ENCODE data around the gene NRGN. TPM values are rescaled to one million over a fixed set of nuclear protein-coding genes. Genes with fewer than 3 reads are reported as not detected.

Gene NRGN
- total and polyA plus RNA-seq, 2 of the 8 experiments (the other 6 are each of a cell fraction or from before 2014, with no cell fraction given), result 0.60 to 1.0 TPM

DNA sequence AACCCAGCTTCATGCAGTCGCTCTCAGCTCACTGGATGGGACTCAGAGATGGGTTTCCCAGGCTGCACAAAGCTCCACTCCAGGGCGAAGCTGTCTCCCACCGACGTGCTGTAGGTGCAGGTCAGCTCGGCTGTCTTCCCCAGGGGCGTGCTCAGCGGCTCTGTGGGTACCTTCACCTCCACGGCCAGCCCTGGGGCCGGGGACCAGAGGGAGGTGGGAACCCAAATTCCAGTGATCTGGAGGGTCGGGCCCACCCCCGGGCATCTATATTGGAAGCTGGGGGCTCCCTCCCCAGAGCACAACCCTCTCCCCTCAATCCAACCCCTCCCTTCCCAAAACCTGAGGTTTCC lies 11.6 kb downstream of the NRGN start:
- Histone ChIP-seq H3K9ac (replicated peaks in 1 of 4; ENCODE audit: extremely low read depth in 1 of 4, low read depth in 3 of 4, low read length in 3 of 4) (no peak overlapping the region), H2BK120ac (replicated peaks; ENCODE audit: low read depth, low read length) (no peak overlapping the region), H3K4me1 (replicated peaks in 1 of 4; ENCODE audit: control insufficient read depth in 3 of 4, insufficient read depth in 4 of 4, low read length in 3 of 4) (peaks cover 0 to 29% (median 11%) of the 10 kb centered on the region in 4 experiments; a peak in 6 of 7 replicates), H3K23ac (ENCODE audit: insufficient read length) (no peak overlapping the region), H3K36me3 (ENCODE audit: control insufficient read depth in 2 of 4, insufficient read depth in 4 of 4, low read length in 3 of 4) (no peaks in the 10 kb centered on the region), H2AK5ac (ENCODE audit: low read depth, low read length) (no peak overlapping the region), H4K91ac (replicated peaks; ENCODE audit: insufficient read length, low read length) (no peak overlapping the region), H2AFZ (ENCODE audit: low read length) (no peak overlapping the region), H3K18ac (ENCODE audit: extremely low read depth, low read length) (peak overlapping the region; percentile 55; the same call in 1 of the 2 replicates), H3K4me3 (ENCODE audit: extremely low read depth in 1 of 4, insufficient read depth in 2 of 4, low read depth in 3 of 4, low read length in 4 of 4) (peak overlapping the region in 1 of 4 experiments; percentile 62; a peak in 2 of 8 replicates), H3K56ac (replicated peaks; ENCODE audit: insufficient read length, low read depth, low read length) (no peak overlapping the region), H3K14ac (ENCODE audit: insufficient read length) (no peak overlapping the region), H2BK15ac (ENCODE audit: low read length) (peak overlapping the region; percentile 72; the same call in 1 of the 2 replicates), H3K4ac (replicated peaks; ENCODE audit: insufficient read length, low read depth, low read length) (no peak overlapping the region), H3K27ac (ENCODE audit: low read depth, low read length) (no peak overlapping the region), H3K9me3 (ENCODE audit: insufficient read depth in 2 of 2, low read depth in 1 of 2, low read length in 1 of 2) (no peaks in the 10 kb centered on the region), H2BK20ac (ENCODE audit: low read length) (peak overlapping the region; percentile 72; the same call in 1 of the 2 replicates), H4K5ac (ENCODE audit: insufficient read length, low read depth, low read length) (no peak overlapping the region), H4K20me1 (replicated peaks in 1 of 2; ENCODE audit: control insufficient read depth in 1 of 2, insufficient read depth in 2 of 2, low read length in 2 of 2) (peaks cover 6 to 19% of the 10 kb centered on the region in 2 experiments), H3K4me2 (ENCODE audit: insufficient read depth in 1 of 2, low read depth in 2 of 2, low read length in 2 of 2) (peak overlapping the region; percentile 68 to 81), H3K27me3 (replicated peaks in 1 of 4; ENCODE audit: control insufficient read depth in 3 of 4, extremely low read depth in 1 of 4, insufficient read depth in 3 of 4, low read length in 3 of 4) (peaks cover 88 to 99% (median 94%) of the 10 kb centered on the region in 4 experiments), H2BK5ac (ENCODE audit: low read depth, low read length) (no peak overlapping the region), H3K79me2 (ENCODE audit: control insufficient read depth in 1 of 2, insufficient read depth in 2 of 2, low read length in 2 of 2) (no peaks in the 10 kb centered on the region), H3K23me2 (ENCODE audit: low read depth, low read length) (peaks cover 3% of the 10 kb centered on the region; the same call in 1 of the 2 replicates), H4K8ac (ENCODE audit: extremely low read depth, insufficient read depth, low read length) (no peak overlapping the region; the same call in 1 of the 2 replicates), H3K79me1 (ENCODE audit: low read depth, low read length) (no peaks in the 10 kb centered on the region), H2BK12ac (ENCODE audit: low read depth, low read length) (peak overlapping the region; percentile 81; the same call in 1 of the 2 replicates)
- FAIRE-seq (no peak), DNase-seq (ENCODE audit: low read depth in 1 of 2, low spot score in 2 of 2) (peak in 1 of 2 experiments; percentile 56)
- WGBS, 2 experiments (ENCODE audit: extremely low coverage in 1 of 2, insufficient coverage in 1 of 2, insufficient read length in 1 of 2, insufficient replicate concordance in 2 of 2, low coverage in 1 of 2, low lambda C conversion rate in 2 of 2, missing lambda C conversion rate in 1 of 2), result 12% methylated on average over 10 of the region's 11 CpGs; no CpG with 5 or more reads in 1 of the 2 experiments
- ChIA-PET CTCF (ENCODE audit: partially characterized antibody) (interaction anchor here (0.6 to 28.0 kb wide), 11 partner anchors 10 to 1584 kb away, joined by 3 to 382 read pairs (median 4); partner anchors contain the start of genes ESAM and NRGN), POLR2A (ENCODE audit: partially characterized antibody) (interaction anchor here (0.7 to 2.5 kb wide), 3 partner anchors 10 to 79 kb away, joined by 3 to 11 read pairs (median 4); partner anchors contain the start of gene ESAM)
- TF ChIP-seq RAD21 (IDR thresholded peaks at IDR 0.05 in 1 of 2, conservative IDR thresholded peaks at IDR 0.05 in 1 of 2; ENCODE audit: low read depth in 2 of 2, low read length in 2 of 2) (no peak), ASH2L (IDR thresholded peaks at IDR 0.05; ENCODE audit: low read length) (peak; percentile 20), USF2 (IDR thresholded peaks at IDR 0.05; ENCODE audit: low read length) (no peak)
